Kidney (tissue), 14 donors: ENCODE results near the gene LEFTY1. TPM values are rescaled to one million over a fixed set of nuclear protein-coding genes. Genes with fewer than 3 reads are reported as not detected.

Experiments used
- DNase-seq, 5 donors: peaks; one replicate each; pipeline ENCODE4 v3.0.0-alpha.2; 2013 to 2020
- FAIRE-seq: peaks from 2 replicates; lab custom pipeline; 2012; peaks lifted over from hg19 to GRCh38; lab: Jason Lieb, UNC
- H3K27ac ChIP-seq, 2 donors: one replicate each; pipeline ENCODE4 v1.7.0; 2013; ENCODE audit warnings: low read depth in 2 of 2, low read length in 2 of 2, inconsistent platforms in 1 of 2
- H3K27me3 ChIP-seq: one replicate; pipeline ENCODE4 v1.7.1; 2013; ENCODE audit warnings: low read length, inconsistent platforms; ENCODE audit not compliant: control insufficient read depth, insufficient read depth
- H3K36me3 ChIP-seq, 3 donors: one replicate each; pipeline versions ENCODE4 v1.7.0 to v1.7.1; 2013; ENCODE audit warnings: low read length in 3 of 3, control low read depth in 1 of 3, inconsistent platforms in 1 of 3; ENCODE audit not compliant: insufficient read depth in 3 of 3, control insufficient read depth in 2 of 3
- H3K4me1 ChIP-seq, 3 donors: one replicate each; pipeline versions ENCODE4 v1.7.0 to v1.7.1; 2013; ENCODE audit warnings: low read length in 3 of 3, inconsistent platforms in 1 of 3, low read depth in 1 of 3; ENCODE audit not compliant: control insufficient read depth in 2 of 3, insufficient read depth in 2 of 3
- H3K4me3 ChIP-seq, 3 donors: one replicate each; pipeline versions ENCODE4 v1.7.0 to v1.8.1; 2013; ENCODE audit warnings: low read length in 3 of 3, control low read depth in 1 of 3, inconsistent platforms in 1 of 3
- H3K9ac ChIP-seq, 3 donors: one replicate each; pipeline versions ENCODE4 v1.7.0 to v1.7.1; 2013; ENCODE audit warnings: low read length in 3 of 3, control low read depth in 1 of 3, inconsistent platforms in 1 of 3
- H3K9me3 ChIP-seq, 3 donors: one replicate each; pipeline versions ENCODE4 v1.7.0 to v1.7.1; 2013; ENCODE audit warnings: low read length in 3 of 3, control low read depth in 1 of 3, inconsistent platforms in 1 of 3; ENCODE audit not compliant: control insufficient read depth in 2 of 3, insufficient read depth in 1 of 3
- intact Hi-C: fragments of 100-400 bp; cut with DNase I; formaldehyde crosslinking; loops from one replicate; pipeline ENCODE4 v1.11.1; 2022
- polyA plus RNA-seq: library from polyadenylated mRNA; stranded (reverse); fragments of 350-450 nt; fragmentation: Illumina TruSeq; extraction: RNeasy Lipid Tissue Mini Kit (QIAGEN cat#74804); gene quantifications from one replicate; pipeline ENCODE4 v1.2.3, GENCODE V29; 2014; ENCODE audit warnings: low read depth, low replicate concordance; ENCODE audit not compliant: insufficient read depth
- total RNA-seq: library from RNA; stranded (reverse); fragmentation: NEBNext Ultra II Directional; extraction: Animal tissue kit (Norgen Biotek cat#: 25700); gene quantifications from one replicate; pipeline ENCODE4 v1.2.1, GENCODE V29; 2021
- TF ChIP-seq, protein P1 (sequence below): IDR thresholded peaks from 3 replicates; pipeline ENCODE4 v1.5.1; 2012; ENCODE audit warnings: mild to moderate bottlenecking, moderate library complexity, borderline replicate concordance; ENCODE audit not compliant: insufficient read depth; ENCODE audit errors: extremely low read depth
- donor health status: control.
- donor health status: control.
- donor health status: control.
- donor health status: control.
- donor health status: control.
- donor health status: DM: yes; HTN: yes; CAD: no.
- donor health status: Normal renal cell carcinoma (clear cell type).

LEFTY1 gene
- total and polyA plus RNA-seq, 2 donors from 2014 or later = 0.41 to 8.6 TPM

DNA sequence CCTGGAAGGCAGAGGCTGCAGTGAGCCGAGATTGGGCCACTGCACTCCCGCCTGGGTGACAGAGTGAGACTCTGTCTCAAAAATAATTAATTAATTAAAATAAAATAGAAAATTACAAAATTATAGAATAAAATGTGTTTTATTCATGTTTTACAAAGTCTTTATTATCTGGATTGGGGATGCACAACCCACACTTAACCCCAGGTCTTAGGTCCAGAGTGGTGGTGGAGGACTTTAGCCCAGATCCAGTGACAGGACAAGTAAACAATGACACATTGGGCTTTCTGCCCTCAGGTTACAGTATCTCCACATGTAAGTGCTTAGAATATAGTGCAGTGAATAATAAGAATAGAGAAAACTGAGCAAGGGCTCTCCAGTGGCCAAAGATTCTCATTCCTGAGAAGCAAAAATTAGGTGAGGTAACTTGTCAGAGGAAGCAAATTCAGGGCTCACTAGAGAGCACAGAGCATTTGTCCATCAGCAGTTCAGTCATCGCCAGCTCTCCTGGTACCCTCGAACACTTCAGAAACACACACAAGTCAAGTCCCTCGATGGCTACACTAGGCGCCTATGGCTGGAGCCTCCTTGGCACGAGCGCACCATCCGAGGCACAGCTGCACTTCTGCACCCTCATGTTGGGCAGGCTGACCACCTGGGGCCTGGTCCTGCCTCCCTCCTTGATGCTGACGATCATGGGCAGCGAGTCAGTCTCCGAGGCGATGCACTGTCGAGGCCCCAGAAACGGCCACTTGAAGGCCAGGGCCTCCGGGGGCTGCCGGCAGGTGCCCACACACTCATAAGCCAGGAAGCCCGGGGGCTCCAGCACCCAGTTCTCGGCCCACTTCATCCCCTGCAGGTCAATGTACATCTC is 2.6 kb downstream of the LEFTY1 start:
- Histone ChIP-seq H3K27me3 (no peaks in the 10 kb centered on the region), H3K36me3 (no peaks in the 10 kb centered on the region), H3K9ac (no peak overlapping the region), H3K9me3 (no peaks in the 10 kb centered on the region), H3K27ac (no peak overlapping the region), H3K4me3 (no peak overlapping the region), H3K4me1 (peaks cover 0 to 8% (median 5%) of the 10 kb centered on the region in 3 donors)
- TF ChIP-seq, protein P1, sequence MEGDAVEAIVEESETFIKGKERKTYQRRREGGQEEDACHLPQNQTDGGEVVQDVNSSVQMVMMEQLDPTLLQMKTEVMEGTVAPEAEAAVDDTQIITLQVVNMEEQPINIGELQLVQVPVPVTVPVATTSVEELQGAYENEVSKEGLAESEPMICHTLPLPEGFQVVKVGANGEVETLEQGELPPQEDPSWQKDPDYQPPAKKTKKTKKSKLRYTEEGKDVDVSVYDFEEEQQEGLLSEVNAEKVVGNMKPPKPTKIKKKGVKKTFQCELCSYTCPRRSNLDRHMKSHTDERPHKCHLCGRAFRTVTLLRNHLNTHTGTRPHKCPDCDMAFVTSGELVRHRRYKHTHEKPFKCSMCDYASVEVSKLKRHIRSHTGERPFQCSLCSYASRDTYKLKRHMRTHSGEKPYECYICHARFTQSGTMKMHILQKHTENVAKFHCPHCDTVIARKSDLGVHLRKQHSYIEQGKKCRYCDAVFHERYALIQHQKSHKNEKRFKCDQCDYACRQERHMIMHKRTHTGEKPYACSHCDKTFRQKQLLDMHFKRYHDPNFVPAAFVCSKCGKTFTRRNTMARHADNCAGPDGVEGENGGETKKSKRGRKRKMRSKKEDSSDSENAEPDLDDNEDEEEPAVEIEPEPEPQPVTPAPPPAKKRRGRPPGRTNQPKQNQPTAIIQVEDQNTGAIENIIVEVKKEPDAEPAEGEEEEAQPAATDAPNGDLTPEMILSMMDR = no peak
- DNase-seq = peak in 1 of 5 donors; percentile 53
- FAIRE-seq = no peak
- intact Hi-C loops = no loop called here

GRCh38 chr1:225885336-225885735 is 3.6 kb downstream of the LEFTY1 start:
- FAIRE-seq (no peak), DNase-seq (peak in 1 of 5 donors; percentile 8)
- Histone ChIP-seq H3K4me3 (no peak overlapping the region), H3K27me3 (no peaks in the 10 kb centered on the region), H3K9ac (no peak overlapping the region), H3K4me1 (peaks cover 0 to 17% (median 8%) of the 10 kb centered on the region in 3 donors), H3K9me3 (no peaks in the 10 kb centered on the region), H3K36me3 (no peaks in the 10 kb centered on the region), H3K27ac (no peak overlapping the region)
- TF ChIP-seq, protein P1 = no peak
- intact Hi-C loops = no loop called here

GRCh38 chr1:225883616-225884265 is 5.2 kb downstream of the LEFTY1 start:
- DNase-seq = peak in 1 of 5 donors; percentile 58
- Histone ChIP-seq H3K9me3 (no peaks in the 10 kb centered on the region), H3K4me1 (peaks cover 0 to 26% (median 17%) of the 10 kb centered on the region in 3 donors), H3K36me3 (no peaks in the 10 kb centered on the region), H3K27me3 (no peaks in the 10 kb centered on the region), H3K4me3 (no peak overlapping the region), H3K9ac (no peak overlapping the region), H3K27ac (no peak overlapping the region)
- no peak for FAIRE-seq
- TF ChIP-seq, protein P1 = no peak
- intact Hi-C loops = no loop called here
